ENCODE results near the gene STAT6. TPM values are rescaled to one million over a fixed set of nuclear protein-coding genes. Genes with fewer than 3 reads are reported as not detected.

STAT6 gene
- total RNA-seq, 1 experiment from 2014 or later = 44.2 TPM

GRCh38 chr12:57093415-57094207, 17.6 kb downstream of the STAT6 start:
- Mint-ChIP-seq H3K4me3 (ENCODE audit: unreplicated experiment) (peak overlapping the region; percentile 35), H3K27me3 (ENCODE audit: insufficient read depth, unreplicated experiment) (no peaks in the 10 kb centered on the region), H3K27ac (ENCODE audit: unreplicated experiment) (peak overlapping the region; percentile 71), H3K9me3 (ENCODE audit: unreplicated experiment) (no peaks in the 10 kb centered on the region), H3K36me3 (ENCODE audit: insufficient read depth, unreplicated experiment) (peaks cover 55% of the 10 kb centered on the region), H3K4me1 (ENCODE audit: low read depth, unreplicated experiment) (peaks cover 19% of the 10 kb centered on the region)
- no peaks in the 10 kb centered on the region for H3K27me3 ChIP-seq (replicated peaks; ENCODE audit: control insufficient read depth, insufficient read depth, low read length)
- intact Hi-C loops (cut with micrococcal nuclease; ENCODE audit: unreplicated experiment) = loop anchor here (1.0 kb wide), 1 partner anchor 24 kb away; no protein-coding TSS in a partner anchor
- H3K9me3 ChIP-seq = no peaks in the 10 kb centered on the region
- TF ChIP-seq, protein P1, sequence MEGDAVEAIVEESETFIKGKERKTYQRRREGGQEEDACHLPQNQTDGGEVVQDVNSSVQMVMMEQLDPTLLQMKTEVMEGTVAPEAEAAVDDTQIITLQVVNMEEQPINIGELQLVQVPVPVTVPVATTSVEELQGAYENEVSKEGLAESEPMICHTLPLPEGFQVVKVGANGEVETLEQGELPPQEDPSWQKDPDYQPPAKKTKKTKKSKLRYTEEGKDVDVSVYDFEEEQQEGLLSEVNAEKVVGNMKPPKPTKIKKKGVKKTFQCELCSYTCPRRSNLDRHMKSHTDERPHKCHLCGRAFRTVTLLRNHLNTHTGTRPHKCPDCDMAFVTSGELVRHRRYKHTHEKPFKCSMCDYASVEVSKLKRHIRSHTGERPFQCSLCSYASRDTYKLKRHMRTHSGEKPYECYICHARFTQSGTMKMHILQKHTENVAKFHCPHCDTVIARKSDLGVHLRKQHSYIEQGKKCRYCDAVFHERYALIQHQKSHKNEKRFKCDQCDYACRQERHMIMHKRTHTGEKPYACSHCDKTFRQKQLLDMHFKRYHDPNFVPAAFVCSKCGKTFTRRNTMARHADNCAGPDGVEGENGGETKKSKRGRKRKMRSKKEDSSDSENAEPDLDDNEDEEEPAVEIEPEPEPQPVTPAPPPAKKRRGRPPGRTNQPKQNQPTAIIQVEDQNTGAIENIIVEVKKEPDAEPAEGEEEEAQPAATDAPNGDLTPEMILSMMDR (IDR thresholded peaks at IDR 0.05; ENCODE audit: insufficient read depth in 1 of 2, low read depth in 1 of 2, low read length in 1 of 2, severe bottlenecking in 1 of 2, unreplicated experiment in 1 of 2) = peak; percentile 55 to 64
- H3K4me1 ChIP-seq = peaks cover 6% of the 10 kb centered on the region; the same call in 1 of the 2 replicates
- ChIA-PET CTCF (interaction anchor here (0.6 to 3.3 kb wide), 4 partner anchors 18 to 393 kb away, joined by 3 to 22 read pairs (median 12); partner anchors contain the start of gene STAT6), POLR2A (no interaction called here)
- H3K36me3 ChIP-seq (ENCODE audit: control insufficient read depth, insufficient read depth, low read length) = peaks cover 9% of the 10 kb centered on the region
- no peak overlapping the region for H3K4me3 ChIP-seq (ENCODE audit: low read depth, low read length)
- no TSS peak for BruUV-seq (replicated peaks)
- DNase-seq = peak; percentile 59 to 73

- Histone ChIP-seq H3K4me3 (ENCODE audit: low read depth, low read length) (no peak overlapping the region), H3K36me3 (ENCODE audit: control insufficient read depth, insufficient read depth, low read length) (peaks cover 9% of the 10 kb centered on the region), H3K9me3 (no peaks in the 10 kb centered on the region), H3K27me3 (replicated peaks; ENCODE audit: control insufficient read depth, insufficient read depth, low read length) (no peaks in the 10 kb centered on the region), H3K4me1 (peaks cover 6% of the 10 kb centered on the region; the same call in 1 of the 2 replicates)
- Mint-ChIP-seq H3K9me3 (ENCODE audit: unreplicated experiment) (no peaks in the 10 kb centered on the region), H3K4me3 (ENCODE audit: unreplicated experiment) (no peak overlapping the region), H3K27me3 (ENCODE audit: insufficient read depth, unreplicated experiment) (no peaks in the 10 kb centered on the region), H3K36me3 (ENCODE audit: insufficient read depth, unreplicated experiment) (peaks cover 55% of the 10 kb centered on the region), H3K27ac (ENCODE audit: unreplicated experiment) (peak overlapping the region; percentile 71), H3K4me1 (ENCODE audit: low read depth, unreplicated experiment) (peaks cover 19% of the 10 kb centered on the region)
- ChIA-PET CTCF (interaction anchor here (2.3 to 3.3 kb wide), 2 partner anchors 19 to 24 kb away, joined by 19 to 22 read pairs; partner anchors contain the start of gene STAT6), POLR2A (no interaction called here)
- BruUV-seq (replicated peaks) = no TSS peak
- TF ChIP-seq, protein P1 (IDR thresholded peaks at IDR 0.05; ENCODE audit: insufficient read depth in 1 of 2, low read depth in 1 of 2, low read length in 1 of 2, severe bottlenecking in 1 of 2, unreplicated experiment in 1 of 2) = no peak
- intact Hi-C loops (cut with micrococcal nuclease; ENCODE audit: unreplicated experiment) = loop anchor here (1.0 kb wide), 1 partner anchor 24 kb away; no protein-coding TSS in a partner anchor
- DNase-seq = no peak
Measured at GRCh38 chr12:57092876-57093414, 18.2 kb downstream of the STAT6 start.

DNA sequence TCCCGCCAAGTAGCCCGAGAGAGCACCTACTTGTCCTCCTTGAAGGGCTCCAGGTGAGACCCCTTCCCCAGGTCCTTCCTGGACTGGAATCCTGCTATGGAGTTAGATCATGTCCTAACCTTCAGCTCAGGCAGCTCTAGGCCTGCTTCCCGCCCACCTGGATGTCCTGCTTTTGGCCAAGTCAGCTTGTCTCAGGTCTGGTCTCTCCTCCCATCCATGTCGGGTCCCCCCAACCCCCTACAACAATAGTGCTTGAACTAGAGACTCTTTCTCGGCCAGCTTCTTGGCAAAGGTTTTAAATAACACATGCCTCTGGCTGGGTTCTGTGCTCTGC, 18.7 kb downstream of the STAT6 start:
- intact Hi-C loops (cut with micrococcal nuclease; ENCODE audit: unreplicated experiment) = no loop called here
- TF ChIP-seq, protein P1 (IDR thresholded peaks at IDR 0.05; ENCODE audit: insufficient read depth in 1 of 2, low read depth in 1 of 2, low read length in 1 of 2, severe bottlenecking in 1 of 2, unreplicated experiment in 1 of 2) = no peak
- no peak overlapping the region for H3K4me3 Mint-ChIP-seq (ENCODE audit: unreplicated experiment)
- Histone ChIP-seq H3K4me1 (peaks cover 6% of the 10 kb centered on the region; the same call in 1 of the 2 replicates), H3K4me3 (ENCODE audit: low read depth, low read length) (no peak overlapping the region), H3K36me3 (ENCODE audit: control insufficient read depth, insufficient read depth, low read length) (peaks cover 9% of the 10 kb centered on the region), H3K9me3 (no peaks in the 10 kb centered on the region), H3K27me3 (replicated peaks; ENCODE audit: control insufficient read depth, insufficient read depth, low read length) (no peaks in the 10 kb centered on the region)
- POLR2A ChIA-PET = interaction anchor here (1.3 kb wide), 1 partner anchor 14 kb away, joined by 4 read pairs; the partner anchor contains the start of gene NEMP1
- no peaks in the 10 kb centered on the region for H3K9me3 Mint-ChIP-seq (ENCODE audit: unreplicated experiment)
- H3K27me3 Mint-ChIP-seq (ENCODE audit: insufficient read depth, unreplicated experiment) = no peaks in the 10 kb centered on the region
- peaks cover 19% of the 10 kb centered on the region for H3K4me1 Mint-ChIP-seq (ENCODE audit: low read depth, unreplicated experiment)
- H3K27ac Mint-ChIP-seq (ENCODE audit: unreplicated experiment) = no peak overlapping the region
- no TSS peak for BruUV-seq (replicated peaks)
- CTCF ChIA-PET = interaction anchor here (0.6 to 3.3 kb wide), 3 partner anchors 19 to 394 kb away, joined by 3 to 22 read pairs (median 19); partner anchors contain the start of gene STAT6
- no peak for DNase-seq
- H3K36me3 Mint-ChIP-seq (ENCODE audit: insufficient read depth, unreplicated experiment) = peaks cover 55% of the 10 kb centered on the region
